ENCODE data around the gene DLGAP4. TPM values are rescaled to one million over a fixed set of nuclear protein-coding genes. Genes with fewer than 3 reads are reported as not detected.

DLGAP4 gene
- total and polyA plus RNA-seq, 7 donors, result 53.5 to 151 (median 90.4) TPM

- Histone ChIP-seq H3K27me3 (ENCODE audit: insufficient read depth in 3 of 3, low read length in 2 of 3) (peaks cover 0 to 2% (median 0%) of the 10 kb centered on the region in 3 donors), H3K36me3 (ENCODE audit: insufficient read depth in 1 of 2, low read depth in 1 of 2) (peaks cover 14 to 99% of the 10 kb centered on the region in 2 donors), H3K9me3 (no peaks in the 10 kb centered on the region), H3K4me3 (no peak overlapping the region), H3K4me1 (no peaks in the 10 kb centered on the region), H3K27ac (no peak overlapping the region)
- 82 to 84% (median 83%) methylated on average over 3 of the region's 3 CpGs for WGBS, 3 donors
- intact Hi-C loops (cut with DNase I), result no loop called here
- ATAC-seq (no peak), DNase-seq (no peak)
- no peak for TF ChIP-seq CTCF (IDR thresholded peaks at IDR 0.05)
Observed at GRCh38 chr20:36523341-36523740, 217.2 kb downstream of the DLGAP4 start.

- H3K27me3 ChIP-seq (ENCODE audit: insufficient read depth in 3 of 3, low read length in 2 of 3), result peaks cover 0 to 2% (median 0%) of the 10 kb centered on the region in 3 donors
- no peaks in the 10 kb centered on the region for H3K9me3 ChIP-seq
- H3K27ac ChIP-seq, result no peak overlapping the region
- 85 to 89% (median 89%) methylated on average over 17 of the region's 17 CpGs for WGBS, 3 donors
- no peaks in the 10 kb centered on the region for H3K4me1 ChIP-seq
- TF ChIP-seq CTCF (IDR thresholded peaks at IDR 0.05), result no peak
- peaks cover 14 to 74% of the 10 kb centered on the region in 2 donors for H3K36me3 ChIP-seq (ENCODE audit: insufficient read depth in 1 of 2, low read depth in 1 of 2)
- H3K4me3 ChIP-seq, result no peak overlapping the region
- DNase-seq, result no peak
- intact Hi-C loops (cut with DNase I), result no loop called here
- no peak for ATAC-seq
Observed at GRCh38 chr20:36525620-36526365, 219.7 kb downstream of the DLGAP4 start.

- Histone ChIP-seq H3K27ac (no peak overlapping the region), H3K4me1 (no peaks in the 10 kb centered on the region), H3K9me3 (no peaks in the 10 kb centered on the region), H3K4me3 (no peak overlapping the region), H3K36me3 (ENCODE audit: insufficient read depth in 1 of 2, low read depth in 1 of 2) (peaks cover 14 to 67% of the 10 kb centered on the region in 2 donors), H3K27me3 (ENCODE audit: insufficient read depth in 3 of 3, low read length in 2 of 3) (peaks cover 0 to 2% (median 0%) of the 10 kb centered on the region in 3 donors)
- WGBS, 3 donors, result 88 to 94% (median 90%) methylated on average over 29 of the region's 29 CpGs
- ATAC-seq (no peak), DNase-seq (no peak)
- no peak for TF ChIP-seq CTCF (IDR thresholded peaks at IDR 0.05)
- intact Hi-C loops (cut with DNase I), result no loop called here
Observed at GRCh38 chr20:36526521-36527011, 220.4 kb downstream of the DLGAP4 start.

GRCh38 chr20:36527331-36528125, 221.4 kb downstream of the DLGAP4 start:
- no peak for DNase-seq
- intact Hi-C loops (cut with DNase I), result no loop called here
- ATAC-seq, result peak in 1 of 4 donors; percentile 2
- no peak for TF ChIP-seq CTCF (IDR thresholded peaks at IDR 0.05)
- peaks cover 14 to 57% of the 10 kb centered on the region in 2 donors for H3K36me3 ChIP-seq (ENCODE audit: insufficient read depth in 1 of 2, low read depth in 1 of 2)
- no peak overlapping the region for H3K4me3 ChIP-seq
- H3K27ac ChIP-seq, result no peak overlapping the region
- H3K27me3 ChIP-seq (ENCODE audit: insufficient read depth in 3 of 3, low read length in 2 of 3), result no peaks in the 10 kb centered on the region
- no peaks in the 10 kb centered on the region for H3K4me1 ChIP-seq
- H3K9me3 ChIP-seq, result no peaks in the 10 kb centered on the region
- WGBS, 3 donors, result 89 to 90% (median 90%) methylated on average over 32 of the region's 32 CpGs

Data from psoas muscle (tissue), 8 donors.